Activated naive CD4-positive, alpha-beta T cell treated with anti-CD3 and anti-CD28 coated beads, Interleukin-2, amount 50 U/mL, for 24 hours (primary cell): Measurements from ENCODE around the gene CROT.

Experiments used
- H3K27ac Mint-ChIP-seq: one replicate; pipeline ENCODE4 v1.8.0; 2021; ENCODE audit warnings: mild to moderate bottlenecking, mixed read lengths
- H3K27me3 Mint-ChIP-seq: one replicate; pipeline ENCODE4 v1.8.0; 2021; ENCODE audit warnings: mixed read lengths
- H3K36me3 Mint-ChIP-seq: one replicate; pipeline ENCODE4 v1.8.0; 2021; ENCODE audit warnings: mixed read lengths
- H3K4me1 Mint-ChIP-seq: one replicate; pipeline ENCODE4 v1.8.0; 2021; ENCODE audit warnings: mixed read lengths
- H3K4me3 Mint-ChIP-seq: one replicate; pipeline ENCODE4 v1.8.0; 2021; ENCODE audit warnings: mild to moderate bottlenecking, mixed read lengths
- H3K9me3 Mint-ChIP-seq: one replicate; pipeline ENCODE4 v1.8.0; 2021; ENCODE audit warnings: mixed read lengths

The CROT gene

GRCh38 chr7:87369216-87369615, 23.8 kb downstream of the CROT start:
- Mint-ChIP-seq H3K36me3 (peaks cover 8% of the 10 kb centered on the region), H3K27ac (no peak overlapping the region), H3K4me3 (no peak overlapping the region), H3K4me1 (peaks cover 8% of the 10 kb centered on the region), H3K9me3 (no peaks in the 10 kb centered on the region), H3K27me3 (no peaks in the 10 kb centered on the region)

DNA sequence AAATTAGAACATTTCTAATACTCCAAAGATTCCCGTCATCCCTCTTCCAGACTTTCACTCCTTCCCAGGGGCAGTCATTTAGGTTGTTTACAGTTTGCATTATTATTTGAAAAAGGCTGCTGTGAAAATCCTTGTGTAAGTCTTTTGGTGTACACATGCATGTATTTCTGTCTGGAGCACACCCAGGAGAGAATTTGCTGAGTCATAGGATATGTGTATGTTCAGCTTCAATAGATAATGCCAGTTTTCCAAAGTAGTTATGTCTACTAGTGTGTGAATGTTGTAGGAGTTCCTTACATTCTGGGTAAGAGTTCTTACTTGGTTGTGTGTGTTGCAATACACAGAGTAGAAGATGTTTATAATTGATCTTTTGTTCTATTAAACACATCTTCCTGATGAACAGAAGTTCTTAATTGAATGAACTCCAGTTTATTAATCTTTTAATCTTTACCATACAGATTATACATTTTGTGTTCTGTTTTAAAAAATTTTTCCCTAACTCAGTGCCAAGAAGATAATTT, 25.3 kb downstream of the CROT start:
- H3K9me3 Mint-ChIP-seq = no peaks in the 10 kb centered on the region
- no peaks in the 10 kb centered on the region for H3K27me3 Mint-ChIP-seq
- H3K4me3 Mint-ChIP-seq = no peak overlapping the region
- H3K27ac Mint-ChIP-seq = peak overlapping the region; percentile 56
- peaks cover 8% of the 10 kb centered on the region for H3K4me1 Mint-ChIP-seq
- H3K36me3 Mint-ChIP-seq = peaks cover 11% of the 10 kb centered on the region

GRCh38 chr7:87375662-87376435, 30.4 kb downstream of the CROT start:
- Mint-ChIP-seq H3K36me3 (peaks cover 14% of the 10 kb centered on the region), H3K4me1 (peaks cover under 1% of the 10 kb centered on the region), H3K27ac (no peak overlapping the region), H3K4me3 (no peak overlapping the region), H3K9me3 (no peaks in the 10 kb centered on the region), H3K27me3 (no peaks in the 10 kb centered on the region)

DNA sequence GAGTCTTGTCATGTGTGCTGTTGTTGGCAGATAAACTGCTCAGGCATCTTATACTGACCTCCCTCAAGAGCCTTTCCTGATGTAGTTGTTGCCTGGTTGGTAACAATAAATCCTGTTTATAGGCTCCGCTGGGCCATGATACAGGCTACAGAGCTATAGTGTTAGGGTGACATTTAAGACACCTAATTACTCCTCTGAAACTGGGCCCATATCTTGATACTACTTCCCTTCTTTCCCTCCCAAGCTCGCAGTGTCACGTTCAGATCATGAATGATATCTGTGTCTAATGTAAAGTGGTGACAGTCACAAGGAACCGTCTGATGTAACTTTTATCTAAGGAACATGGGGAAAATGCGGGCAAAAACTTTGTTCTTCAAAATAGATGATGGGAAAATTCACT, 35.4 kb downstream of the CROT start:
- Mint-ChIP-seq H3K36me3 (peaks cover 31% of the 10 kb centered on the region), H3K27ac (no peak overlapping the region), H3K9me3 (no peaks in the 10 kb centered on the region), H3K4me1 (no peaks in the 10 kb centered on the region), H3K4me3 (no peak overlapping the region), H3K27me3 (no peaks in the 10 kb centered on the region)

DNA sequence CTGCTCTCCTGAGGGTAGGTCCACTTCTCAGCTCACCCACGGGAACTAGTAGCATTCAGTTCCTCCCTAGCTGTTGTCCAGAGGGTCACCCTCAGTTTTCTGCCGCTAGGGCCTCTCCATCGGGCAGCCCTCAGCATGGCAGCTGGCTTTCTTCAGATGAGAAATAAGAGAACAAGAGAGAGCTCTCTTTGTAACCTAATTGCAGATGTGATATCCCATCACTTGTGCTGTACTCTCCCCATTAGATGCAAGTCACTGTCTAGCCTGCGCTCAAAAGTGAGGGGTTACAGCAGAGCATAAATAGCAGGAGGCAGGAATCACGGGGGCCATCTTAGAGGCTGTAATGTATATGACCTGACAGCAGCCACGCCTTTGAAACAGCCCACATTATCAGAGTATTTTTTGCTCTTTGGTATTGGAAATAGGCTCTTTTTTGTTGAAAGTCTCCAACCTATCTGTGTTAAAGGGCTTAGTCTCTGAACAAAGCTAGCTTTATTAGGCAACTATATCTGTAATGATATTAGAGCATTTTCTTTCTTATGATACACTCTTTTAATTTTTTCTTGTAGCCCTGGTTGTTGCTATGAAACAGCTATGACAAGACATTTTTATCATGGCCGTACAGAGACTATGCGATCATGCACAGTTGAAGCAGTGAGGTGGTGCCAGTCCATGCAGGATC, 45.7 kb downstream of the CROT start:
- H3K4me1 Mint-ChIP-seq = peaks cover 3% of the 10 kb centered on the region
- H3K36me3 Mint-ChIP-seq = peaks cover 44% of the 10 kb centered on the region
- H3K9me3 Mint-ChIP-seq = no peaks in the 10 kb centered on the region
- H3K27me3 Mint-ChIP-seq = no peaks in the 10 kb centered on the region
- H3K4me3 Mint-ChIP-seq = no peak overlapping the region
- no peak overlapping the region for H3K27ac Mint-ChIP-seq

DNA sequence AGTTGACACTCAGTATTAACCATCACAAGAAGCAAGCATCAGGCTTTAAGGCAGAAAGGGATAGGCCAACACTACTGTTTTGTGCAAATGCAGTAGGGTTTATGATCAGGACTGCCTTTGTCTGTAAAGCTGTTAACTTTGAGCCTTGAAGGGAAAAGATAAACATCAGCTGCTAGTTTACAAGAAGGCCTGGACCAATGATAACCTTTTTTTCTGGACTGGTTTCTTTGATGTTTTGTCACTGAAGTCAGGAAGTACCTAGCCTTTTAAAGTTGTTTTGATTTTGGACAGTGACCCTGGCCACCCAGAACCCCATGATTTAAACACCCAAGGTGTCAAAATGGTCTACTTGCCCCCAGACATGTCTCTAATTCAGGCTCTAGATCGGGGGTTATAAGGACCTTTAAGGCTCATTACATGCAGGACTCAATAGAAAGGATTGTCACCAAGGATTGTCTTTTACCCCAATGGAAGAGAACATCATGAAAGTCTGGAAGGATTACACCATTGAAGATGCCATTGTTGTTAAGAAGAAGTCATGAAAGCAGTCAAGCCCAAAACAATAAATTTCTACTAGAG, 50.1 kb downstream of the CROT start:
- Mint-ChIP-seq H3K9me3 (no peaks in the 10 kb centered on the region), H3K27ac (no peak overlapping the region), H3K4me1 (peaks cover 3% of the 10 kb centered on the region), H3K27me3 (no peaks in the 10 kb centered on the region), H3K4me3 (no peak overlapping the region), H3K36me3 (peaks cover 26% of the 10 kb centered on the region)

GRCh38 chr7:87398446-87398845, 53.0 kb downstream of the CROT start:
- Mint-ChIP-seq H3K27me3 (no peaks in the 10 kb centered on the region), H3K36me3 (peaks cover 10% of the 10 kb centered on the region), H3K9me3 (no peaks in the 10 kb centered on the region), H3K4me1 (no peaks in the 10 kb centered on the region), H3K4me3 (no peak overlapping the region), H3K27ac (no peak overlapping the region)

GRCh38 chr7:87404674-87405073, 59.2 kb downstream of the CROT start:
- no peaks in the 10 kb centered on the region for H3K36me3 Mint-ChIP-seq
- no peaks in the 10 kb centered on the region for H3K27me3 Mint-ChIP-seq
- no peaks in the 10 kb centered on the region for H3K9me3 Mint-ChIP-seq
- H3K27ac Mint-ChIP-seq = no peak overlapping the region
- no peak overlapping the region for H3K4me3 Mint-ChIP-seq
- H3K4me1 Mint-ChIP-seq = no peaks in the 10 kb centered on the region

GRCh38 chr7:87411186-87411585, 65.7 kb downstream of the CROT start:
- H3K4me1 Mint-ChIP-seq = no peaks in the 10 kb centered on the region
- no peak overlapping the region for H3K27ac Mint-ChIP-seq
- H3K9me3 Mint-ChIP-seq = no peaks in the 10 kb centered on the region
- H3K4me3 Mint-ChIP-seq = no peak overlapping the region
- no peaks in the 10 kb centered on the region for H3K27me3 Mint-ChIP-seq
- H3K36me3 Mint-ChIP-seq = no peaks in the 10 kb centered on the region

GRCh38 chr7:87413029-87413428, 67.6 kb downstream of the CROT start:
- H3K4me3 Mint-ChIP-seq = no peak overlapping the region
- no peaks in the 10 kb centered on the region for H3K36me3 Mint-ChIP-seq
- H3K27me3 Mint-ChIP-seq = no peaks in the 10 kb centered on the region
- H3K9me3 Mint-ChIP-seq = no peaks in the 10 kb centered on the region
- H3K4me1 Mint-ChIP-seq = no peaks in the 10 kb centered on the region
- H3K27ac Mint-ChIP-seq = no peak overlapping the region

GRCh38 chr7:87413951-87414793, 68.7 kb downstream of the CROT start:
- Mint-ChIP-seq H3K27ac (no peak overlapping the region), H3K4me1 (no peaks in the 10 kb centered on the region), H3K27me3 (no peaks in the 10 kb centered on the region), H3K9me3 (no peaks in the 10 kb centered on the region), H3K36me3 (no peaks in the 10 kb centered on the region), H3K4me3 (no peak overlapping the region)

- no peaks in the 10 kb centered on the region for H3K9me3 Mint-ChIP-seq
- no peaks in the 10 kb centered on the region for H3K27me3 Mint-ChIP-seq
- no peaks in the 10 kb centered on the region for H3K4me1 Mint-ChIP-seq
- no peak overlapping the region for H3K27ac Mint-ChIP-seq
- H3K4me3 Mint-ChIP-seq = no peak overlapping the region
- H3K36me3 Mint-ChIP-seq = no peaks in the 10 kb centered on the region
Measured at GRCh38 chr7:87414794-87415188, 69.3 kb downstream of the CROT start.

- no peaks in the 10 kb centered on the region for H3K27me3 Mint-ChIP-seq
- H3K4me3 Mint-ChIP-seq = no peak overlapping the region
- no peaks in the 10 kb centered on the region for H3K9me3 Mint-ChIP-seq
- H3K27ac Mint-ChIP-seq = no peak overlapping the region
- no peaks in the 10 kb centered on the region for H3K4me1 Mint-ChIP-seq
- H3K36me3 Mint-ChIP-seq = no peaks in the 10 kb centered on the region
Measured at GRCh38 chr7:87416682-87417587, 71.5 kb downstream of the CROT start.

GRCh38 chr7:87420173-87420572, 74.7 kb downstream of the CROT start:
- peaks cover 1% of the 10 kb centered on the region for H3K27me3 Mint-ChIP-seq
- no peaks in the 10 kb centered on the region for H3K9me3 Mint-ChIP-seq
- no peaks in the 10 kb centered on the region for H3K4me1 Mint-ChIP-seq
- no peak overlapping the region for H3K4me3 Mint-ChIP-seq
- no peaks in the 10 kb centered on the region for H3K36me3 Mint-ChIP-seq
- no peak overlapping the region for H3K27ac Mint-ChIP-seq

GRCh38 chr7:87424075-87424474, 78.6 kb downstream of the CROT start:
- no peaks in the 10 kb centered on the region for H3K9me3 Mint-ChIP-seq
- no peak overlapping the region for H3K27ac Mint-ChIP-seq
- H3K36me3 Mint-ChIP-seq = no peaks in the 10 kb centered on the region
- H3K4me3 Mint-ChIP-seq = no peak overlapping the region
- no peaks in the 10 kb centered on the region for H3K4me1 Mint-ChIP-seq
- peaks cover 12% of the 10 kb centered on the region for H3K27me3 Mint-ChIP-seq
